ENCODE measurements around the gene KIF25.

Gene KIF25

GRCh38 chr6:168038576-168039140 is 41.2 kb downstream of the KIF25 start:
- DNase-seq (ENCODE audit: low read depth), result no peak
- no peak overlapping the region for H3K4me3 ChIP-seq (ENCODE audit: low read depth, low read length)
- TF ChIP-seq, protein P1, sequence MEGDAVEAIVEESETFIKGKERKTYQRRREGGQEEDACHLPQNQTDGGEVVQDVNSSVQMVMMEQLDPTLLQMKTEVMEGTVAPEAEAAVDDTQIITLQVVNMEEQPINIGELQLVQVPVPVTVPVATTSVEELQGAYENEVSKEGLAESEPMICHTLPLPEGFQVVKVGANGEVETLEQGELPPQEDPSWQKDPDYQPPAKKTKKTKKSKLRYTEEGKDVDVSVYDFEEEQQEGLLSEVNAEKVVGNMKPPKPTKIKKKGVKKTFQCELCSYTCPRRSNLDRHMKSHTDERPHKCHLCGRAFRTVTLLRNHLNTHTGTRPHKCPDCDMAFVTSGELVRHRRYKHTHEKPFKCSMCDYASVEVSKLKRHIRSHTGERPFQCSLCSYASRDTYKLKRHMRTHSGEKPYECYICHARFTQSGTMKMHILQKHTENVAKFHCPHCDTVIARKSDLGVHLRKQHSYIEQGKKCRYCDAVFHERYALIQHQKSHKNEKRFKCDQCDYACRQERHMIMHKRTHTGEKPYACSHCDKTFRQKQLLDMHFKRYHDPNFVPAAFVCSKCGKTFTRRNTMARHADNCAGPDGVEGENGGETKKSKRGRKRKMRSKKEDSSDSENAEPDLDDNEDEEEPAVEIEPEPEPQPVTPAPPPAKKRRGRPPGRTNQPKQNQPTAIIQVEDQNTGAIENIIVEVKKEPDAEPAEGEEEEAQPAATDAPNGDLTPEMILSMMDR (IDR thresholded peaks at IDR 0.05; ENCODE audit: insufficient read depth, low read depth, low read length, missing control alignments), result no peak

DNA sequence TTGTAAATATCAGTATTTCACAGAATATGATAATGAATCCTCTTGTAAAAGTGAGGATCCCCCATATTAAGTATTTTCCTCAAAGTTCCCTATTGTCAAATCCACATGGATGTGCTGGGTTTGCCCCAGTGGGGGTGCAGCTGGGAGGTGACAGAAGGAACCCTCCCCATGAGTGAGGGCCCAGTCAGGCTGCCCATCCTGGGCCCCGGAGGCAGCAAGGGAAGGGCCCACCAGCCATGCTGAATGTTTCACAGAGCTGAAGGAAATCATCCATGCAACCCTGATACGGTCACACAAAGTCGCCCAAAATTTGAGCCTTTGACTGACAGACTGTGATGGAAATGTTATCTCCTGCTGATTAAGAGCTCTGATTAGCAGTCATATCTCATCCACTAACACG is 41.8 kb downstream of the KIF25 start:
- H3K4me3 ChIP-seq (ENCODE audit: low read depth, low read length), result no peak overlapping the region
- DNase-seq (ENCODE audit: low read depth), result no peak
- TF ChIP-seq, protein P1 (IDR thresholded peaks at IDR 0.05; ENCODE audit: insufficient read depth, low read depth, low read length, missing control alignments), result no peak

- no peak overlapping the region for H3K4me3 ChIP-seq (ENCODE audit: low read depth, low read length)
- no peak for DNase-seq (ENCODE audit: low read depth)
- TF ChIP-seq, protein P1 (IDR thresholded peaks at IDR 0.05; ENCODE audit: insufficient read depth, low read depth, low read length, missing control alignments), result no peak
Measured at GRCh38 chr6:168039849-168040248, 42.4 kb downstream of the KIF25 start.

DNA sequence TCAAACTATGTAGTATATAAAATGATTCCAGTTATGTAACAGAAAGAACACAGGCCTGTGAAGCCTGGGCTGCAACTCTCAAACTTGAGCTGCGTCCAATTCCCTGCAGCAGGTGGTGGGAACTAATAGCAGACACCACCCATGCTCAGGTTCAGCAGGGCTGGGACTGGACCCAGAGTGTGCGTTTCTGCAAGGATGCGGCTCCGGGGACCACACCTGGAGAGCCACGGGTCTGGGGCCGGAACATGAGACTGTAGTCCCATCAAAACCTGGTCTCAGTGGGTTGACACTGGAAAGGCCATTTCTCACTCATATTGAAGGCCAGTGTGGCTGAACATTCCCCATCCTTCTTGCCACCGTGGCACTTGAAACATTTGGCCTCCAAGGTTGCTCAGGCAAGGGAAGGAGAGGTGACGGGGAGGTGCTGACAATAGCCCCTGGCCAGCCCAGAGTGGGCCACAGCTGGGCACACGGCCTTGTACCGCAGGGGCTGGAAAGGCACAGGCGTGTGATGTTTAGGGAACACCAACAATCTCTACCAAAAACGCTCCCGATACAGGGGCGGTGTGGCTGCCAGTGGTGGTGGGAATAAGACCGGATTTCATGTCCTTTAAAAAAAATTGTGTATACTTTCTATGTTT is 43.5 kb downstream of the KIF25 start:
- no peak for DNase-seq (ENCODE audit: low read depth)
- no peak overlapping the region for H3K4me3 ChIP-seq (ENCODE audit: low read depth, low read length)
- TF ChIP-seq, protein P1 (IDR thresholded peaks at IDR 0.05; ENCODE audit: insufficient read depth, low read depth, low read length, missing control alignments), result no peak

- DNase-seq (ENCODE audit: low read depth), result no peak
- no peak overlapping the region for H3K4me3 ChIP-seq (ENCODE audit: low read depth, low read length)
- TF ChIP-seq, protein P1 (IDR thresholded peaks at IDR 0.05; ENCODE audit: insufficient read depth, low read depth, low read length, missing control alignments), result no peak
Measured at GRCh38 chr6:168041928-168042327, 44.5 kb downstream of the KIF25 start.

GRCh38 chr6:168042426-168043192 is 45.1 kb downstream of the KIF25 start:
- TF ChIP-seq, protein P1 (IDR thresholded peaks at IDR 0.05; ENCODE audit: insufficient read depth, low read depth, low read length, missing control alignments), result no peak
- DNase-seq (ENCODE audit: low read depth), result no peak
- no peak overlapping the region for H3K4me3 ChIP-seq (ENCODE audit: low read depth, low read length)

Measured in GM12865 (cell line).